GM21381 (cell line): ENCODE measurements around the gene SPEF1.

Experiments used
- ATAC-seq: cut with Tn5 transposase; IDR thresholded peaks from one replicate; pipeline ENCODE4 v1.9.1; 2021; ENCODE audit warnings: mild to moderate bottlenecking, moderate library complexity; ENCODE audit not compliant: unreplicated experiment

Gene SPEF1

GRCh38 chr20:3733119-3733995 lies 47.9 kb downstream of the SPEF1 start:
- ATAC-seq: no peak

- ATAC-seq: no peak
Observed at GRCh38 chr20:3732327-3733118, 48.7 kb downstream of the SPEF1 start, which contains the start of gene HSPA12B. Gene HSPA12B (plus strand): TSS chr20:3732685. CDS start chr20:3738675, 5,990 bp downstream.

DNA sequence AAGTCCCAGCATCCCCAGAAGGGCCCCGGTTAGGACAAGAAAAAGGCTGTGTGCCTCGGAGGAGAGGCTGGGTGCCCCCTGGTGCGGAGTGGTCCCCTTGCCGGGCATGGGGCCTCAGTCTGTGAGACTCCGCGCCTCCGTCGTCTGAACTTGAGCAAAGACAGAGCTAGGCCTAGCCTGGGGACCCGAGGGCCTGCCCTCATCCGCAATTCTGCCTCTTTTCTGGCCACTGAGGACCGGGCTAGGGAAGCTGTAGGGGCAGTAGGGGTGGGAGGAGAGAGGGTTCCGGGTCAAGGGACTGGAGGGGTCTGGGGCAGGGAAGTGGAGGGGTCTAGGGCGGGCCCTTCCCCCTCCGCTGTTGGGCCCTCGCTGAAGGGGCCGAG lies 49.3 kb downstream of the SPEF1 start:
- no peak for ATAC-seq

DNA sequence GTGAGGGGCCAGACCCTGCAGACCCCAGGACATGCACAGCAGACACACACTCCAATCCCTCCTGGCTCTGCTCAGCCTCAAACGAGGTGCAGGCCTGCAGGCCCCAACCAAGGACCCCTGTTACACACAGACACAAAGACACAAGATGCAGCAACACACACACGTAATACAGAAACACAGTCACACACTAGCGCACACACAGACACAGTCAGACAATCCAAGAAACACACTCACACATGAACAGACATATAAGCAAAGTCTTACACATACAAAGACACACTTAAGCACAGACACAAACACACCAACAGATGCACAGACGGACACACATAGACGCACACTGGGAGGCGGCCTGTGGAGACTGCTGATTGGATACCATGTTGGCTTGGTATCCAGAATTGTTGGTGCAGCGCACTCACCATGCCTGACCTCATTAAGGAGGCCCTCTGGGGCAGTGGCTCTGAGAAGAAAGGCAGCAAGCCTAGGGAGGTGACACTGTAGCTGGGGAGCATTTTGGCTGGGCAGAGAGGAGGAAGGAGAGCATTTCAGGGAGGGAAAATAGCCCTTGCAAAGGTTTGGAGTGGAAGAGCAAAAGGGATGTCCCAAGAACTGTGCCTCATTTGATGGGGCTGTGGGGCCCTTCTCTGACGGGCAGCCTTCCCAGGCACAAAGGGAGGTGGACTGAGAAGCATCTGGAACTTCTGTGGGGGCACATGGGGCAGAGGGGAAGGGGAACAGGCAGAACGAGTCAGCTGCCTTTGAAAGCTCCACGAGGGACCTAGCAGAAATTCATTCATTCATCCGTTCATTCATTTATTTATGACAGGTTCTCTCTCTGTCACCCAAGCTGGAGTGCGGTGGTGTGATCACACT lies 50.2 kb downstream of the SPEF1 start:
- ATAC-seq: no peak

- no peak for ATAC-seq
Observed at GRCh38 chr20:3729811-3730540, 51.3 kb downstream of the SPEF1 start.

GRCh38 chr20:3729378-3729777 lies 51.9 kb downstream of the SPEF1 start:
- no peak for ATAC-seq

DNA sequence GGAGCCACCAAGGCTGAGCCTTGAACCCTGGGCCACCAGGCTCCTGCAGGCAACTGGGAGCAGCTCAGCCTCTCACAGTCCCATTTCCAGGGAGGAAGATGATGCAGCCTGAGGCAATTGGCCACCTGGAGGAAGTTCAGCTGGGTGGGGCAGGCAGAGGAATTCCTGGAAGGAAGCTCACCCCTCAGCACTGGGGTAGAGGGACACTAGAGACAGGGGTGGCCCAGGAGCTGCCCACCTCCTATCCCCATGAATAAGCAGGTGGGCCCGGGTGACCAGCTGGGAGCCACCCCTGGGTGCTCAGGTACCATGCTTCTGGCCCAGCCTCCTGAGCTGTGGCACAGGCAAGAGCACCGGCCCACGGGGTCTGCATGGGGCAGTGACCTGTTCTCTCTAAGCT lies 52.4 kb downstream of the SPEF1 start:
- ATAC-seq: no peak

- no peak for ATAC-seq
Observed at GRCh38 chr20:3728354-3728753, 52.9 kb downstream of the SPEF1 start.
